ENCODE measurements around the gene INTS7. TPM values are rescaled to one million over a fixed set of nuclear protein-coding genes. Genes with fewer than 3 reads are reported as not detected.
"Not testable (repeated sequence)": the region's sequence is repeated elsewhere in the genome, so short reads cannot be mapped to it uniquely, and the experiment has no call there.

Gene INTS7
- total and polyA plus RNA-seq, 7 experiments from 2014 or later: 7.3 to 33.5 (median 8.6) TPM

DNA sequence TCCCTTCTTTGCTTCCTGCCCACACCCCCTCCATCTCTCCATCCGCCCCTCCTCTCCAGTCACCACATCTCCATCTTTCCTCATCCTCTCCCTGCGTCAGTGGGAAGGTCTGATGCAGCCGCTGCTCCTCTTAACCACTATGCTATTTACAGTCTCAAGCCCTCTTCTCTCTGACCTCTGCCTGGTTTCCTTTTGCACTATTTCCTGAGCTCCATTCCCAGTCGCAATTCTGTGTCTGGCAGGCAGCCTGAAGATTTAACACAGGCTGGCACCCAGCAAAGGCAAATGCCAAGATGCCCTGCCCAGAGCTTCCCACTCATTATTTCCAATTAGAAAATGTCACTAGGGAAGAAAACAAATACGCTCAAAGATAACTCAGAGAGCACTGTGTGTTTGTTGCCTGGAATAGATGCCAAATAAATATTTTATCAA is 115.2 kb downstream of the INTS7 start:
- no peaks in the 10 kb centered on the region for H3K9me3 ChIP-seq (ENCODE audit: control insufficient read depth in 2 of 3, low read length in 3 of 3)
- peaks cover 3 to 60% (median 12%) of the 10 kb centered on the region in 5 donors for H3K27me3 Mint-ChIP-seq
- ChIA-PET CTCF (no interaction called here), POLR2A (no interaction called here)
- no peak overlapping the region for H3K4me3 Mint-ChIP-seq
- no peaks in the 10 kb centered on the region for H3K36me3 Mint-ChIP-seq
- no peak overlapping the region for H3K27ac ChIP-seq (ENCODE audit: low read depth, low read length)
- intact Hi-C loops (cut with micrococcal nuclease): no loop called here
- ATAC-seq (no peak), DNase-seq (no peak)
- H3K9me3 Mint-ChIP-seq: peaks cover 0 to 4% (median 0%) of the 10 kb centered on the region in 11 donors
- peaks cover 0 to 6% (median 0%) of the 10 kb centered on the region in 7 donors for H3K4me1 Mint-ChIP-seq
- H3K27me3 ChIP-seq (ENCODE audit: control insufficient read depth in 2 of 2, insufficient read depth in 2 of 2, low read length in 2 of 2): no peaks in the 10 kb centered on the region
- H3K4me1 ChIP-seq (ENCODE audit: control insufficient read depth in 2 of 2, insufficient read depth in 2 of 2, low read length in 2 of 2): no peaks in the 10 kb centered on the region
- no peak overlapping the region for H3K4me3 ChIP-seq (ENCODE audit: low read length)
- H3K27ac Mint-ChIP-seq: no peak overlapping the region
- H3K36me3 ChIP-seq (ENCODE audit: control insufficient read depth in 2 of 3, insufficient read depth in 3 of 3, low read length in 3 of 3): no peaks in the 10 kb centered on the region

DNA sequence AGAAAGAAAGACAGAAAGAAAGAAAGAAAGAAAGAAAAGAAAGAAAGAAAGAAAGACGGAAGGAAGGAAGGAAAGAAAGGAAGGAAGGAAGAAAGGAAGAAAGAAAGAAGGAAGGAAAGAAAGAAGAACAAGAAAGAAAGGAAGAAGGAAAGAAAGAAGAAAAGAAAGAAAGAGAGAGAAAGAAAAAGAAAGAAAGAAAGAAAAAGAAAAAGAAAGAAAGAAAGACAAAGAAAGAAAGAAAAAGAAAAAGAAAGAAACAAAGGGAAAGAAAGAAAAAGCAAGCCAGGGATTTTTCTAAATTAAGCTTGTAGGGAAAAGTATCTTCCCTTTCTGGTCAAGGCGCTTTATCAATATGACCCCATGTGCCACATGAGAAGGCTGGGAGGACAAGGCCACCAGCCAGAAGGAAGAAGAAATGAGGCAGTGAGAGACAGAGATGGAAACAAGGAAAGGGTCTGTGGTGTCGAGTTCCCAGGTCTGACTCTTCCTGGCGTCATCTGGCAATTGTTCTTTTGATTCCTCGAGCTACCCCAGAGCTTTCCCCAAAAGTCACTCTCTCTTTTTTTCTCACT is 116.4 kb downstream of the INTS7 start:
- CTCF ChIA-PET: no interaction called here

DNA sequence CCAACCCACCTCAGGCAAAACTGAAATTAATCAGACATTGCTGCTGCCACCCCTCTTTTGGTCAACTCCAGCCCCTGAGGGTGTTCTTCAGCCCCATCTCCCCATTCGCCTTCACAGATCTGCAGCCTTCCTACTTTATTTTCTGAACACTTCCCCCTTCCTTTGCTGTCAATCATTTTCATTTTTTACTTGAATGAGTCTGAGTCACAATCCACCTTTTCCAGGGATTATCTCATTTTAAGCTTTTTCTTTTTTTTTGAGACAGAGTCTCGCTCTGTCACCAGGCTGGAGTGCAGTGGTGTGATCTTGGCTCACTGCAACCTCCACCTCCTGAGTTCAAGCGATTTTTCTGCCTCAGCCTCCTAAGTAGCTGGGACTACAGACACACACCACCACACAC is 118.9 kb downstream of the INTS7 start:
- H3K4me1 ChIP-seq (ENCODE audit: control insufficient read depth in 2 of 2, insufficient read depth in 2 of 2, low read length in 2 of 2); H3K27me3 ChIP-seq (ENCODE audit: control insufficient read depth in 2 of 2, insufficient read depth in 2 of 2, low read length in 2 of 2): not testable (repeated sequence)
- CTCF ChIA-PET: interaction anchor here (0.6 kb wide), 1 partner anchor 75 kb away, joined by 4 read pairs; no protein-coding TSS in a partner anchor

More for the DNA sequence above, 116.4 kb downstream of the INTS7 start:
- Mint-ChIP-seq H3K27ac (no peak overlapping the region), H3K27me3 (peaks cover 2 to 58% (median 12%) of the 10 kb centered on the region in 5 donors), H3K4me1 (peaks cover 0 to 6% (median 0%) of the 10 kb centered on the region in 7 donors), H3K9me3 (peaks cover 0 to 4% (median 0%) of the 10 kb centered on the region in 11 donors), H3K4me3 (no peak overlapping the region), H3K36me3 (no peaks in the 10 kb centered on the region)
- ATAC-seq (no peak), DNase-seq (no peak)
- intact Hi-C loops (cut with micrococcal nuclease): no loop called here
- H3K27ac ChIP-seq (ENCODE audit: low read depth, low read length): no peak overlapping the region
- POLR2A ChIA-PET: no interaction called here
- no peaks in the 10 kb centered on the region for H3K4me1 ChIP-seq (ENCODE audit: control insufficient read depth in 2 of 2, insufficient read depth in 2 of 2, low read length in 2 of 2)
- H3K4me3 ChIP-seq (ENCODE audit: low read length): no peak overlapping the region
- no peaks in the 10 kb centered on the region for H3K27me3 ChIP-seq (ENCODE audit: control insufficient read depth in 2 of 2, insufficient read depth in 2 of 2, low read length in 2 of 2)
- no peaks in the 10 kb centered on the region for H3K9me3 ChIP-seq (ENCODE audit: control insufficient read depth in 2 of 3, low read length in 3 of 3)
- H3K36me3 ChIP-seq (ENCODE audit: control insufficient read depth in 2 of 3, insufficient read depth in 3 of 3, low read length in 3 of 3): no peaks in the 10 kb centered on the region

DNA sequence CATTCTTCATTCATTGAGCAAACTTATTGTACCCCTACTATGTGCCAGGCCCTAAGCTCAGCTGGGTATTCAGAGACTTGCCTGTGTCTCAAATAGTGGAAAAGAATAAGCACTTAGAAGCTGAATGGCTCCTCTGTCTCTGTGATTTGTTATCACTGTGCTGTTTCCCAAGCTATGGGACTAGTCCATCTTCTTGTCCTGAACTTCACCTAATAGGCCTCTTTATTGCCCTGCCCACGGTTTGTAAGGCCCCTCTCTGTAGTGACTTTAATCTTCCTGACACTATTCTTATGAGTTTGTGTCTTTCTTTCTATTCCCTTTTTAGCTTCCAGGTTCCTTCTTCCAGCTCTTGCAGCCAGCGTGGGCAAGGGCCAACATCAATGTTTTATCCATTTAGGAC is 119.4 kb downstream of the INTS7 start:
- Mint-ChIP-seq H3K27me3 (peaks cover 0 to 59% (median 11%) of the 10 kb centered on the region in 5 donors), H3K9me3 (peaks cover 0 to 4% (median 0%) of the 10 kb centered on the region in 11 donors), H3K4me3 (no peak overlapping the region), H3K36me3 (no peaks in the 10 kb centered on the region), H3K27ac (no peak overlapping the region), H3K4me1 (peaks cover 0 to 6% (median 0%) of the 10 kb centered on the region in 7 donors)
- Histone ChIP-seq H3K27ac (ENCODE audit: low read depth, low read length) (no peak overlapping the region), H3K4me3 (ENCODE audit: low read length) (no peak overlapping the region), H3K4me1 (ENCODE audit: control insufficient read depth in 2 of 2, insufficient read depth in 2 of 2, low read length in 2 of 2) (no peaks in the 10 kb centered on the region), H3K36me3 (ENCODE audit: control insufficient read depth in 2 of 3, insufficient read depth in 3 of 3, low read length in 3 of 3) (no peaks in the 10 kb centered on the region), H3K9me3 (ENCODE audit: control insufficient read depth in 2 of 3, low read length in 3 of 3) (no peaks in the 10 kb centered on the region), H3K27me3 (ENCODE audit: control insufficient read depth in 2 of 2, insufficient read depth in 2 of 2, low read length in 2 of 2) (no peaks in the 10 kb centered on the region)
- ChIA-PET POLR2A (no interaction called here), CTCF (interaction anchor here (0.6 kb wide), 1 partner anchor 75 kb away, joined by 4 read pairs; no protein-coding TSS in a partner anchor)
- DNase-seq: no peak
- no peak for ATAC-seq
- intact Hi-C loops (cut with micrococcal nuclease): no loop called here

More for the DNA sequence above, 118.9 kb downstream of the INTS7 start:
- H3K9me3 Mint-ChIP-seq; H3K4me1 Mint-ChIP-seq; H3K9me3 ChIP-seq (ENCODE audit: control insufficient read depth in 2 of 3, low read length in 3 of 3); POLR2A ChIA-PET; H3K4me3 Mint-ChIP-seq; ATAC-seq; H3K36me3 Mint-ChIP-seq; H3K36me3 ChIP-seq (ENCODE audit: control insufficient read depth in 2 of 3, insufficient read depth in 3 of 3, low read length in 3 of 3); H3K4me3 ChIP-seq (ENCODE audit: low read length); H3K27ac Mint-ChIP-seq; intact Hi-C loops (cut with micrococcal nuclease); DNase-seq; H3K27ac ChIP-seq (ENCODE audit: low read depth, low read length): not testable (repeated sequence)
- H3K27me3 Mint-ChIP-seq: peaks cover 0 to 55% (median 11%) of the 10 kb centered on the region in 5 donors

DNA sequence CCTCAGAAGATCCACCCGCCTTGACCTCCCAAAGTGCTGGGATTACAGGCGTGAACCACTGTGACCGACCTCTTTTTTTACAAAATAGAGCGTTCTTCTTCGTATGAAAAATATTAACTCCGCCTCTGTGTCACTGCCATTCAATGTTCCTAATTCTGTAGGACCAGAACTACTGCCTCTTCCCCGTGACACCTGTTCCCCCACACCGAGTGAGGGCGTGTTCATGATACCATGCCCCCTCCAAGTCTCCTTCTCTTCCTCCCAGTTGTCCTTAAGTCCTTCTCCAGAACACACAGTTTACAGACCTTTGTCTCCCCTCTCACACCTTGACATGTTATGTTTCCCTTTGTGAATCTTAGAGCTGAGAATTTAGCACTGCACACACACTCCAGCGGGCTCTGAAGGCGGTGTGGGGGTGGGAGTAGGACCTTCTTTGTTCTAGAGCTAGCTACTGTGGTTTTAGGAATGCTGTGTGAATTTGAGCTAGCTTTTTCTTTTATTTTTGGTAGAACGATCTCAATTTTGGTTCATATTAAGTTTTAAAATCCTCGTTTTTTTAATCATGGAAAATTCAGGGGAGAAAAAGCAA is 122.4 kb downstream of the INTS7 start:
- Mint-ChIP-seq H3K9me3 (peaks cover 0 to 5% (median 0%) of the 10 kb centered on the region in 11 donors), H3K27ac (no peak overlapping the region), H3K4me1 (peaks cover 0 to 5% (median 0%) of the 10 kb centered on the region in 7 donors), H3K27me3 (peaks cover 4 to 57% (median 9%) of the 10 kb centered on the region in 5 donors), H3K36me3 (no peaks in the 10 kb centered on the region), H3K4me3 (no peak overlapping the region)
- Histone ChIP-seq H3K36me3 (ENCODE audit: control insufficient read depth in 2 of 3, insufficient read depth in 3 of 3, low read length in 3 of 3) (no peaks in the 10 kb centered on the region), H3K9me3 (ENCODE audit: control insufficient read depth in 2 of 3, low read length in 3 of 3) (no peaks in the 10 kb centered on the region), H3K27me3 (ENCODE audit: control insufficient read depth in 2 of 2, insufficient read depth in 2 of 2, low read length in 2 of 2) (no peaks in the 10 kb centered on the region), H3K27ac (ENCODE audit: low read depth, low read length) (no peak overlapping the region), H3K4me3 (ENCODE audit: low read length) (no peak overlapping the region), H3K4me1 (ENCODE audit: control insufficient read depth in 2 of 2, insufficient read depth in 2 of 2, low read length in 2 of 2) (no peaks in the 10 kb centered on the region)
- no peak for DNase-seq
- intact Hi-C loops (cut with micrococcal nuclease): no loop called here
- CTCF ChIA-PET: no interaction called here
- POLR2A ChIA-PET: interaction anchor here (0.8 kb wide), 1 partner anchor 84 kb away, joined by 4 read pairs; no protein-coding TSS in a partner anchor
- no peak for ATAC-seq

DNA sequence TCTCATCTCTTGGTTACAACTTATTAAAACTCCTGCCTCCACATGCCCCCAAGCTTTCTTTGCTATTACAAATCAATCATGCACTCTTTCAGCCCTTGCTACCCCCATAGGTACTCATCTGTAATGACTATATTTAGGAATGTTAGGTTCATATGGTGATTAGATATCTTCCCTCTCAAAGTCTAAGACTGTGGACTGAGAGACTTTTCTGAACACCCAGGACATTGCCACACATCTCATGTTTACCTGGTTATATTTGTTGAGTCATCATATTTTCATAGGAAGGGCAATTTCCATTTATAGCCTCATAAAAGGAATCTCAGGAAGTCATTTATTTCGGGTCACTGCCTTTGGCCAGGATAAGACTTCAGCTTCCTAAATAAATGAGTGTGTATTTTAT is 123.3 kb downstream of the INTS7 start:
- Histone ChIP-seq H3K36me3 (ENCODE audit: control insufficient read depth in 2 of 3, insufficient read depth in 3 of 3, low read length in 3 of 3) (no peaks in the 10 kb centered on the region), H3K4me1 (ENCODE audit: control insufficient read depth in 2 of 2, insufficient read depth in 2 of 2, low read length in 2 of 2) (no peaks in the 10 kb centered on the region), H3K9me3 (ENCODE audit: control insufficient read depth in 2 of 3, low read length in 3 of 3) (no peaks in the 10 kb centered on the region), H3K27ac (ENCODE audit: low read depth, low read length) (no peak overlapping the region), H3K27me3 (ENCODE audit: control insufficient read depth in 2 of 2, insufficient read depth in 2 of 2, low read length in 2 of 2) (no peaks in the 10 kb centered on the region), H3K4me3 (ENCODE audit: low read length) (no peak overlapping the region)
- POLR2A ChIA-PET: no interaction called here
- no peak for ATAC-seq
- H3K27me3 Mint-ChIP-seq: peaks cover 4 to 55% (median 5%) of the 10 kb centered on the region in 5 donors
- intact Hi-C loops (cut with micrococcal nuclease): no loop called here
- DNase-seq: no peak
- peaks cover 0 to 5% (median 0%) of the 10 kb centered on the region in 7 donors for H3K4me1 Mint-ChIP-seq
- H3K36me3 Mint-ChIP-seq: no peaks in the 10 kb centered on the region
- no peak overlapping the region for H3K27ac Mint-ChIP-seq
- no peak overlapping the region for H3K4me3 Mint-ChIP-seq
- CTCF ChIA-PET: no interaction called here
- H3K9me3 Mint-ChIP-seq: peaks cover 0 to 5% (median 0%) of the 10 kb centered on the region in 11 donors

All from naive thymus-derived CD4-positive, alpha-beta T cell (primary cell).